COR-L47 (cell line): ENCODE results near the gene ASIC1.

Source experiments
- DNase-seq: peaks from one replicate; lab custom pipeline; 2025; lab: John Stamatoyannopoulos, UW

ASIC1 gene

DNA sequence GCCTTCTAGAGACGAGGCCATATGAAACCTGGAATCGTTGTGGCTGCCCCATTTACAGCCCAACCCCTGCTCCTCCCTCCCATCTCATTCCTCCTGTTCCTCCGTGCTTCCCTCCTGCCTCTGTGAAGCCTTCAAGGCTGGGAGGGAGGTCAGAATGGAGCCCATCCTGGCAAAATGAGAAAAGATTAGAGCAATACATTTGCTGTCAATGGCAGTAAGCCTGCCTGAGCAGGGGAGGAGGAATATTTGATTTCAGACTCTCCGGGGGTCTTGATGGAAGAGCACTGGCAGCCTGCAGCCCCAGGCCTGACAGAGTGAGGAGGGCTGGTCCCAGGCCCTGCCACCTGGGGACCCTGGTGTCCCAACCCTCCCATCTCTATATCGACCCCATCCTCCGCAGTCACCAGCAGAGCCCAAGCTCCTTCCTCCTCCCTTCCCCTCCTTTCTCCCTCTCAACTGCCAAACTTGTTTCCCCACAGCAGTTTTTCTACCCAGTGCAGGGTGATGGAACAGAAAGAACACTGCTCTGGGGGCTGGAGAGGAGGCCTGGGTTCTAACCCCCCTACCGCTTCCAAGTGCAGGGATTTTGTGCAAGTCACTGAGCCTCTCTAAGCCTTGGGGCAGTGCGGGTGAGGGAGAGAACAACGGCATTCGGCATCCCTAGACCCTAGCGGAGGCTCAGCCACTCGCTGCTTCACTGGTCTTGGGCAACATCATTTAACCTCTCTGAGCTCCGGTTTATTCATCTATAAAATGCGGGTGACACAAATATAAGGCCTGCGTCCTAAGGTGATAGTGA lies 16.1 kb upstream of the ASIC1 start:
- no peak for DNase-seq

DNA sequence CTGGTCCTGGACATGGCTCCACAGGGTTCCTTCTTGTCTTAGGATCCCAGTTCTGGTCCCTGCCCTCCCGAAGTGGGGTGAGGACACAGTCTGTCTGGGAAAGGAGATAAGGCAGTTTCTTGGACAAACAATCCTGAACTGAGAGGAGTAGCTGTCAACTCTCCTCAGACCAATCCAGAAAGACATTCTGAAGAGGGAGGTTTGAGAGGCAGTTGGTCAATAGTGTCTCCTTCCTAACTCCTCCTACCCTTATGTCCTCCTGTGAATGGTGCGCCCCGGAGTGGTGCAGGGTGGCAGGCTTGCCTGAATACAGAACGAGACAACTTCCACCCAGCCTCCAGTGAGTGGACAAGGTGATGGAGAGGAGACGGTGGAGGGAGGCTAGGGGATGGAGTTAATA lies 15.4 kb upstream of the ASIC1 start:
- no peak for DNase-seq

DNA sequence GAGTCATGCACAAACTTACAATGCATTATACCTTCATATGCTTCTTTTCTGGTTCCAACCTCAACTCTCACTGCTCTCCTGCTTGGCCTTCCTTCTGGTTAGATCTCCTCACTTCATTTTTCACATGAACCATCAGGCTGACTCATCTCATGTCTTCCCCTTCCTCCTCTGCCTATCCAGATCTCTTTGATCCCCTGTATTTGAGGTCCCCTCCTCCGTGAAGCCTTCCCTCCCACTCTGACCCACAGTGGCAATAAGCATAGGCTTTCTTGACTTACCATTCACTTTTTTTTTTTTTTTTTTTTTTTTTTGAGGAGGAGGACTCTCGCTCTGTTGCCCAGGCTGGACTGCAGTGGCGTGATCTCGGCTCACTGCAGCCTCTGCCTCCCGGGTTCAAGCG lies 14.7 kb upstream of the ASIC1 start:
- DNase-seq: no peak

DNA sequence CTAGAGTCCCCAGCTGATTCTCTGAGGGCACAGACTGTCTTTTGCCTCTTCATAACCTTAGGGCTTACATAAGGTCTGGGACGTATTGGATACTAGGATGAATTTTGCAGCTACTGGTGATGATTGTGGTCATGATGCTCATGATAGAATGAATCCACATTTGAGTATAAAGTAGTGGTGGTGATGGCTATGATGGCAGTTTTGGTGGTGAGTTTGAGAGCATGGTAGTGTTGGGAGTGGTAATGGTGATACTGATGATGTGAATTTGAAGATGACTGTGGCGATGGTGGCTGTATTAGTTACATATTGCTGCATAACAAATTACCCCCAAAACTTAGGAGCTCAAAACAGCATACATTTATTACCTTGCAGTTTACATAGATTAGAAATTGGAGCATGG lies 14.1 kb upstream of the ASIC1 start:
- DNase-seq: no peak

DNA sequence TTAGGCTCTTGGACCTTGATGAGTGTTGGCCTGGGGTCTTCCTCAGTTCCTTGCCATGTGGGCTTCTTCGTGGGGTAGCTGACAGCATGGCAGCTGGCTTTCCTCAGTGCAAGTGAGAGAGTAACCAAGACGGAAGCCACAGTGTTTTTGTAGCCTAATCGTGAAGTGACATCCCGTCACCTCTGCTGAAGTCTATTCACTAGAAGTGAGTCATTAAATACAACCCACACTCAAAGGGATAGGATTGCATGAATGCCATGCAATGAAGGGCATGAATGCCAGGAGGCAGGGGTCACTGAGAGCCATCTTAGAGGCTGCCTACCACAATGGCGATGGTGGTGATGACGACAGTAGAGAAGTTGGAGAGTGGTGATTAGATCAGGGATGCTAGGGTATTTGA lies 13.5 kb upstream of the ASIC1 start:
- DNase-seq: no peak

DNA sequence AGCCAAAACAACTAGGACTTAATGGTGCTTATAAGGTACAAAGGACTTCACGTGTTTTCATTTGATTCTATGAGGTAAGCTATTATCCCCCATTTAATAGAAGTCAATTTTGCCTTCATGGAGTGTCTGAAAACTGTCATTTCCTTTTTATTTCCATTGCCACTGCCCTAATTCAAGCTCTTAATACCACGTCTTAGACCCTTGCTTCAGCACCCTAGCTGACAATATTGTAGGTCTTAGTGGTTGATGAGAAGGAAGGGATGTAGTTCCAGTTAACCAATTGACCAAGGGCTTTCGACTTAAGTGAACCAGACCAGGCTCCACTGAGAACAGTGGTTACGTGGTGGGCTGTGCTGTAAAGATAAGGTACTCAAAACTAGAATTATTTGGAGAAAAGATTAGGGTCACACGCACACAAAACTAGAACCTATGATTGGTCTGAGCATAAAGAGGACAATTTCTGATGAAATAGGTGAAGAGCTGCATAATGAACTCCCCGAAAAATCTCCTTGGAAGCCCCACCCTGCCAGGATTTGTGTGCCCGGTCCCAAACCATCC lies 9.6 kb upstream of the ASIC1 start:
- DNase-seq: no peak

DNA sequence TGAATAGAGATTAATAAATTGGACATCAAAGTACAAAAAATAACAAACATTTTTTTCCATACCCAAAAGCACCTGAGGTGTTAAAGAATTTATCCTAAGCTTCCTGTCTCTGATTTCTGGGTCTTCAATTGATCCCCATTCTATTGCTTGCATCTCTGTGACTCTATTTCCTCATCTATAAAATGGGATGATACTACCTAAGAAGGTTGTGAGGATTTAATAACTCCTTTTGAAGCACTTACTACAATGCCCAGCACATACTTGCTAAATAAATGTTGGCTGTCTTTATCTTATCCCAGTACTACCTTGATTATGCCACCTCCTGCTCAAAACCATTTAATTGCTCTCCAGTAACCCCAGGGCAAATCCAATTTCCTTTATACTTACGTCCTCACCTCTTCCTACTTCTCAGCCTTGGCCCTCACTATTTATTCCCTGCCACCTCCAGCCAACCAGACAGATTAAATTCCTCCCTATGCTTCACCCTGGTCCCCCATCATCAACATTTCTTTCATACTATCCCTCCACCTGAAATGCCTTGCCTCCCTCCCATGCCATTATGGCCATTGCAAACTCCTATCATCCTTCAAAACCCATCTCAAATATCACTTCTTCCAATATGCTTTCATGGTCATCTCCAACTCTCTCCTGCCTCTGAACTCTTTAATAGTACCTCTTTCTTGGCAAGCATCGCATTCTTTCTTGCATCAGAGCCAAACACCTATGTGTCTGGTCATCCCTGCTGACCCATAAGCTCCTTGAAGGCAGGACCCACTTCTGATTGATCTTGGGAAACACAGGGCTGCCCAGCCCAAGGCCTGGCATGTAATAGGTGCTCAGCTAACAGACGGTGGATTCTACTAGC lies 7.9 kb upstream of the ASIC1 start:
- no peak for DNase-seq

DNA sequence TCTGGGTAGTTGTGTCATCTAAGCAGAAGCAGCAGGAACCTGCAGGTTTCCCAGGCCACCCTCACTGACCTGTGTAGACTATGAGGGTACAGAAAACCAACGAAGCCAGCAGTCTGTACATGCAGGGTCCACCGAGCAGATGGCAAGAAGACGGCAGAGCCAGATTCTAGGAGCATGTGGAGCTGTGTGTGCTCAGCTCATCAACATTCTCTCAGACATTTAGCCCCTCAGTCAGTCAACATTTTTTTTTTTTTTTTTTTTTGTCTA lies 7.3 kb upstream of the ASIC1 start:
- no peak for DNase-seq

DNA sequence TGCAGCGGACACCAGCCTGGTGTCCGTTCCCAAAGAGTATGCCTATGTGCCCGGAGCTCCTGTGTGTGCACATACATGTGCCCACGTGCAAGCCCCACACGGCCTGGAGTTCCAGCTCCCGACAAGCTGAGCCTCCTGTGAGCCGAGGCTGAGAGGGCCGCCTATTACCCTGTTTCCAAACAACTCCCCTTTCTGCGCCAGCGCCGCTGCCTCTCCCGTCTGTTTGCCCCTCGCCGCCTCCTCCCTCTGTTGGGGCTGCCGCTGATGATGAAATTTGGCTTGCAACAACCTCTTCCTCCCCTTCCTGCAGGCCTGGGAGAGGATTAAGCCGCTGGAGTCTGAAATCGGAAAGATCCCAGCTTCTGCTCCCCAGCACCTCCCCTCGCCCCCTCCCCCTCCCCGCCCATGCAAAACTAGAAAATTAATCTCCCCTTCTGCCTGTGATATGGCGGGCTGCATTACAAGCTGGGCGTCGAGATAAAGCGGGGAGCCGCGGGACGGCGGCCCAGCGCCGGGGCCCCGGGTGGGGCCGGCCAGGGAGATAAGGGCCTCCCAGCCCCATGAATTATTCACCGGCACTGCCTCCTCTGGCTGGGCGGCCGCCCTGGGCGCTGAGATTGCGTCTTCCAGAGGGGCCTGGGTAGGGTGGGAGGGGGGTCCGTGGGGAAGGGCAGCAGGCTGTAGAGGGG lies 6.8 kb upstream of the ASIC1 start:
- DNase-seq: no peak

DNA sequence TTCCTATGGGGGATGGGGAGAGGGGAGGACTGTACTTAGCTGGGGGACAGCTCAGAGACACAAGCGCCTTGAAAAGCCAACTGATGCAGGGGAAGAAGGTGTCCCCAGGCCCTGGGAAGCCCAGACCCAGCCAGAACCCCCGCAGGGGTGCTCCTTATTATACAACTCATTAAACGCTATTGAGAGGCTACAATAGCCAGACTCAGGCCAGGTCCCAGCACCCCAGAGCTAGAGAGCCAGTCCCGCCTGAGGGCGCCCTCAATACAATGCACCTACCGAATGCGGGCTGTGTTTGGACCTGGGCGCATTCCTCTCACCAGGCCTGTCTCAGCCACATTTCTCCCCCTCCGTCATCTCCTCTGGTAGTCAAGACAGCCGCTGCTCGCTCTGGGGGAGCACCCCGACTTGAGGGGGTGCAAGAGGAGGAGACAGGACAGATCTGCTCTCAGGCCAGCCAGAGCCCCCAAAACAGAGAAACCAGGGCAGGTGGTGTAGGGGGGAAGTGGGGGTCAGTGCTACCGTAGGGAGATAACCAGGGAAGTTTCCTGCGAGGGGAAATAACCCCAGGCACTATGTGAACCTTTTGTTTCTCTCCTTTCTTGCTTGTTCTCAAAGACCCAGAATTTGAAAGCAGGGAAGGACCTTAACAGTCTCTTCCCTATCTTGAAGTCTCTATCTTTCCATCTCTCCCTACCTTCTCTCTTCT lies 6.1 kb upstream of the ASIC1 start:
- DNase-seq: no peak

DNA sequence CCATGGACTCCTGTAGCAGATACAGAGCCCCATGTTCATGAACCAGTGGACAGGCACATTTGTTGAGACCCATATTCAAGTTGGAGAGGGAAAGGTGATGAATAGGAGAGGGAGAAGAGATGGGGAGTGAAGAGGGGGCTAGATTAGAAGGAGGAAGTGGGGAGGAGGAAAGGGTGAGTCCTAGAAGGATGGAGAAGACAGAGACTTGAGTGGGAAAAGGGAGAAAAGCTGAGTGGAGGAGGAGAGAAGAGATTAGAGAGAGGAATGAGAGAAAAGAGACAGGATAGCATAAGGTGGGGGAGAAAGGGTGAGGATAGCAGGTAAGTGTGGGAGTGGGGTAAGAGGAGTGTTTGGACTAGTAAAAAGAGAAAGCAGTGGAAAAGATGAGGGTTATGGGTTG lies 4.9 kb upstream of the ASIC1 start:
- DNase-seq: no peak

DNA sequence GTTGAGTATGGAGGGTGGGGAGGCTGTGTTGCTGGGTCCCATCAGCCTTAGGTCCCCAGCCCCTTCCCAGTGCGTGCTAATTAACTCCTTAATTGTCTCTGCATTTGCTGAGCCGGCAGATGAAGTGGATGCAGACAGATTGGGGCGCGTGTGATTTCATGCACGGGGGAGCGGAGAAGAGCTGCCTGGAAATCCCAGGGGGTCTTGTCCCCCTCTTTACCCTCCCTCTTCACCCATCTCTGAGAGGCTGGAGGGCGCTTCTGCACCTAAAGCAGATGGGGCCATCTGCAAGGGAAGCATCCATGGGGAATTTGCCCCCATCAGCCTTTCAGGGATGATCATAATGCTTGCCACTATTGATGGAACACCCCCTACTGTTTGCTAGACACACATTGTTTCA lies 4.4 kb upstream of the ASIC1 start:
- DNase-seq: no peak

DNA sequence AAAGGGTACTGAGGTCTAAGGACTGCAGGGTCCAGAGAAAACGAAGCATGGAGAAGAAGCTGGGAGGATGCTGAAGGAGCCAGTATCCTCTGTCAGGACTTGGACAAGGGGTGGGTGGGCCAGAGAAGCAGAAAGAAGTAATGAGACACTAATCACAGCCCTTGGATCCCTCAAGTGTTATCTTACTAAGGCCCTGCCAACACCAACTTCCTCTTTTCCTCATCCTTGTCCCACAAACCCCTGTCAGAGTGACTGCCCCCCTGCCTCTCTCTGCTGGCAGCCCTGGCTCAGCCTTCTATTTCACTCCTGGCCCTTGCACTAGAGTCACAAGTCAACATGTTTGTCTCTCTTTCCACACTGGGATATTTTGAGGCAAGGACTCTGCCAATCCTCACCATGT lies 3.8 kb upstream of the ASIC1 start:
- DNase-seq: no peak

DNA sequence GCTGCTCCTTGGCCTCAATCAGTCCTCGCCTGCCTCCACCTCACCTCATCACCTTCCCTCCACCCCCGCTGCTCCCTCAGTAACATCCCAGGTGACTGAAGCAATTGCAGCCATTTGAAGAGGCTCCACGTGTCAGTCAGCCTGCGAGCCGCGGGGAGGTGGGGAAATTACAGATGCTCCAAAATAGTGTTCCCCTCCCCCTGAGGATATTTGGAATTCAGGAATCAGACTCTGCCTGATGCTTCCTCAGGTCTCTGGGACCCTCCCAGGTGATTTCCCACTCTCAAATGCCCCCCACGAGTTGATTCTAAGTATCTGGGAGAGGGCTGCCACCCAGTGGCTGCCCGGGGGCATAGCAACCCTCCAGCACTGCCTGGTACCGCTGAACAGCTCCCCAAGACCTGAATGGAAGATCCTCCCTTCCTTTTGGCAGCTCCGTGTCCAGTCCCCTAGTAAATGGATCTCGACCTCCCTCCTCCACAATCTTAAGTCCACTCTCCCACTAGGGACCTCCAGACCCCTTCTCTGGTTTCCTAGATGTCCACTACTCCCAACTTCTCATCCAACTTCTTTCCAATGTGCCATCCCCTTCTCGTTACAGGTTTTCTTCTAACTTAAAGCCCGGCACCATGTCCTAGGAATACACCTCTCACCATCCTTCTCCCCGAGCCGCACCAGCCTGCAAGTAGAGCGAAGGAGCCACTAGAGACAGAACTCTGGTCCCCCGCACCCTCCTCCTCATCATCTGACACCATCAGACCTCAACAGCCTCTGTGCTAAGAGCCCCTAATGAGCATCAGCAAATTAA lies 1.4 kb upstream of the ASIC1 start:
- DNase-seq: peak; percentile 31

DNA sequence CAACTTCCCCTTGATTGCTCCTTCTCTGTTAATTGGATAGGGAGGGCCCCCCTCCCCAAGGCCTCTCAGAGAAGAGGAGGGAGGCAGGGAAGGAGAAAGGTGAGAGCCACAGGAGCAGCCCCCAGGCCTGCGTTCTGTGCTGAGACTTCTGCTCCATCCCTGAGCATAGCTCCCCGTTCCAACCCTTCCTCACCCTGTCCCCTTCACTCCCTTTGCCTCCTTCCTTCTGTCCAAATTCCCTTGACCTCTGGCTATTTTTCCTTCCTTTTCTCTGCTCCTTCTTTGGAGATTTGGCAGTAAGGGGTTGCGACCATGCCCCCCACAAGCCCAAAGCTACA lies 788 bp upstream of the ASIC1 start:
- no peak for DNase-seq

DNA sequence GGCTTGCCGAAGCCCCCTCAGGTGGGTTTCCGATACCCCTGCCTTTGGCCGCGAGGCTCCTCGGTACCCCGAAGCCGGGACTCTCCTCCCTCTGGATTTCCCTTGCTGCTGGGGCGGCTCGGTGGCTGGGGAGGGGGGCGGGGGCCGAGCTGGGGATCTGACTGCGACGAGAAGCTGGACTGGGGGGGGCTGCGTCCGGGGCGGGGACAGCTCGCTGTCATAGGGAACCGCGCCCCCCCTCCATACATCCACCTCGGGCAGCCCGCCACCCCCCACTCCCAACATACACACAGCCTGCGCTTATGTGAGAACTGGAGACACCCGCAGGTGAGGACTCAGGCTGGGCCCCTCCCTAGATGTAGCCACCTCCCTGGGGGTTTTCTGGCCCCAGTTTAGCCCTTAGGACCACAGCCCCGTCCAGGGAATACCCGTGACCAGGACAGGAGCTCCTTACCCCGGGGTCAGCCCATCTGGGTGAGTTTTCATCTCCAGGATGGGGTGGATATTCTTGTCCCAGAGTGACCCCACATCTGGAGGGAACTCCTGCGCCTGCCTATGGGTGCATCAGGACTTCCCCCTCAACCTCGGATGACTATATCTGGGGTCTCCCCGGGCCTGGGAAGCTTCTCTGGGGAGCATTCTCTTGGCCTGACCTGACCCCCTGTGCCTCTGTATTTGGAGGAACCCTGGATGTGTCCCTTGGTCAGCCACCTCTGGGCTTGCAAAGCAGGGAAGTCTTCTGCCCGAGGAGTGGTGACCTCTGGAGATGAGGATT lies 687 bp downstream of the ASIC1 start:
- no peak for DNase-seq

DNA sequence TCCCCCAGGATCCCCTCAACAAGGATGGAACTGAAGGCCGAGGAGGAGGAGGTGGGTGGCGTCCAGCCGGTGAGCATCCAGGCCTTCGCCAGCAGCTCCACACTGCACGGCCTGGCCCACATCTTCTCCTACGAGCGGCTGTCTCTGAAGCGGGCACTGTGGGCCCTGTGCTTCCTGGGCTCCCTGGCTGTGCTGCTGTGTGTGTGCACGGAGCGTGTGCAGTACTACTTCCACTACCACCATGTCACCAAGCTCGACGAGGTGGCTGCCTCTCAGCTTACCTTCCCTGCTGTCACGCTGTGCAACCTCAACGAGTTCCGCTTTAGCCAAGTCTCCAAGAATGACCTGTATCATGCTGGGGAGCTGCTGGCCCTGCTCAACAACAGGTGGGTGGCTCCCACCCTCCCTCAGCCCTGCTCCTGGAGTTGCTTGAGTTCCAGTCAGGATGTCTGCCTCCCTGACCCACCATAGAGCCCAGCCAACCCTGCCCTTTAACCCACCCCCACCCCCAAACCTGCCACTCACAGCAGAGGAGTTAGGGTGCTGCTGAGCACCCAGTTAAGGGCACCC lies 1.4 kb downstream of the ASIC1 start:
- no peak for DNase-seq

DNA sequence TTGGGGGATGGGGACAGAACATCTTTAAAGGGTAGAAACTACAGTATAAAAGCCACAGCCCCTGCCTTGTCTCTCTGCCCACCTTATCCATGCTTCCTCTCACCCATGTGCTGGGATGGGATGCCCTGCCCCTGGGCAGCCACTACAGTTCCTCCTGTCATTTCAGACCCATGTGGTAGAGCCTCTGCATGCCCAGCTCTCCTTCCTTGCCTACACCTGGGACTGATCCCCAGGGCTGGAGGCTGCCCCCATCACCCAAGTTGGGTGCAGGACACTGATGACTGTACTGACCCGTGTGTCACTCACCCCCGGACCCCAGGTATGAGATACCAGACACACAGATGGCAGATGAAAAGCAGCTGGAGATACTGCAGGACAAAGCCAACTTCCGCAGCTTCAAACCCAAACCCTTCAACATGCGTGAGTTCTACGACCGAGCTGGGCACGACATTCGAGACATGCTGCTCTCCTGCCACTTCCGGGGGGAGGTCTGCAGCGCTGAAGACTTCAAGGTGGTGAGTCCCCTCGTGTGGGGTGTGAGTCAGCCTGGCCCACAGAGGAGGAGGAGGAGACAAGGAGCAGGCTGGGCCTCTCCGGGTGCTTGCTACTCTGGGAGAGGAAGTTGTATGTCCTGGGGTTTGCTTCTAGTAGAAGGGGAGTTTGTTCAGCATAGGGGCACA lies 2.2 kb downstream of the ASIC1 start:
- no peak for DNase-seq

DNA sequence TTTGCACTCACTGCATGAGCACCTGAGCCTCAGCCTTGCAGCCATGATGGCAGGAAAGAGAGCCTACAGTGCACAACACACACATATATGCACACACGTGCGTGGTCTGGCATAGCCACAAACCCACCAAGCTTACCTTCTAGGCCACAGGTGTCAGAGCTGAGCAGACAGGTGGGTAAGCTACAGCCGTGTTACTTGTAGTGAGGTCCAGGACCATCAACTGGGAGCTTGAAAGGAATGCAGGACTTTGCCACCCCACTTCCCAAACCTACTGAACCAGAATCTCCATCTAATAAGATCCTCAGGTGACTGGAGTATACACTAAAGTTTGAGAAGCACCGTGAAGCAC lies 2.7 kb downstream of the ASIC1 start:
- DNase-seq: no peak

DNA sequence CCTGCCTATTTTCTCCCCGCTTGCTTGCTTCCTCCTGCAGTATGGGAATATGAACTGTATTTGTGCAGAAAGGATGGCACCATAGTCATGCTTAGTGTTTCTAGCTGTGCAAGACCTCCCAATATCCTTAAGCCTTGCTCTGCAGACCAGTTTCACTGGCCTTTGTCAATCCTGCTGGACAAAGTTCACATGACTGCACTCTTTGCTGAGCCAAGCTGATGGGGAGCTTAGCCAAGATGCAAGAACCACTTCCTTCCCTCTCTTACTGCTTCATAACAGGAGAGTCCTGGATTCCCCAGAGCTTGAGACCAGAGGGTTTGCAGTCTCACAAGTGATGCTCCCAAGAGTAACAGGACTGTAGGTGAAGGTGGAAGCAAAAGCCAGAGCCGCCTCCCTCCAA lies 3.8 kb downstream of the ASIC1 start:
- no peak for DNase-seq
